Measurements from ENCODE around the gene PCGF6. TPM values are rescaled to one million over a fixed set of nuclear protein-coding genes. Genes with fewer than 3 reads are reported as not detected.
"Not testable (repeated sequence)": the region's sequence is repeated elsewhere in the genome, so short reads cannot be mapped to it uniquely, and the experiment has no call there.

The PCGF6 gene
- polyA plus RNA-seq, 3 donors, result 12.9 to 15.7 (median 13.9) TPM

DNA sequence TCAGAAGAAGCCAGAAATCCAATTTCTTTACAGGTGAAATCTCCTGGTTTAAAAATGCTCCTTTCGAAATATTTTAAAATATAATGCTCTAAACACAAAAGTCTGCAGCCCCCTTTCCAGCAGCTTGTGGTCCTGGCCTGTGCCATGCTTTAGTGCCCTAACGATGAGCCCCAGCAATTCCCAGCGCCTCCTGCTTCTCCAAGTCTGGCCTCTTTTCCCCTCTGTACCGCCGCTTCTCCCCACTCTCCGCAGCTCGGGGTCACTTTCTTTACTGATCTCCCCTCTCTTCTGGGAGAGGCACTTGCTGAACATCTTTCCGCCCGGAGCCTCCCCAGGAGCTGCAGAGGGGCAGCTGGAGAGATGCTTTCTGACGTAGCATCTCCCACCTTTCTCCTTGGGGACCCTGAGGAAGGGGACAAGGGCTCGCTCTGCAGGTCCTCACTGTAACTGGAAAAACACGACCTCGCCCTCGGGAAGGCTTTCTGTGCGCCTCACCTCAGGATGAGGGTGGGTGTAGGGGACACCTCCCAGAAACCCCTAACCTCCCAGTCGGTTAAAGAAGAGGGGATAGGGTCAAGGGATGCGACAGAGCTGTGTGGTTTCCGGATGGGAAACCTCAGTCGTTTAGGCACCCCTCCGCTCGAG lies 74.6 kb downstream of the PCGF6 start:
- no peak for DNase-seq (ENCODE audit: extremely low read depth in 1 of 11, low read depth in 9 of 11, low spot score in 4 of 11)

DNA sequence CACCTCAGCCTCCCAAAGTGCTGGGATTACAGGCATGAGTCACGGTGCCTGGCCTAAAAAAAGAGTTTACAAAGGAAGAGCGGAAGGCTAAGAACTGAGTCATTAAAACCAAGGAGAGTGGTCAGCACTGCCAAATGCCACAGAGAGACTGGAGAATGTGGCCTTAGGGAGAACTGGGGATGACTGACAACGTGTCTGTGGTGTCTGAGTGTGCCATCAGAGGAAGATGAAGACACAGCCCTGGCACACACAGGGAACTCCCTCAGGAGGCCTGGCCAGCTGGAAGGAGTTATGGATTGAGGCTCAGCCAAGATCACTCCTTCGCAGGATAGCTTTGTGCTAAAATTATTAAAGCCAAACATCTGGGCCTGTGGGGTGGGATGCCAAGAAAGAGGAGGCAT lies 77.9 kb downstream of the PCGF6 start:
- DNase-seq (ENCODE audit: extremely low read depth in 1 of 11, low read depth in 9 of 11, low spot score in 4 of 11), result no peak

DNA sequence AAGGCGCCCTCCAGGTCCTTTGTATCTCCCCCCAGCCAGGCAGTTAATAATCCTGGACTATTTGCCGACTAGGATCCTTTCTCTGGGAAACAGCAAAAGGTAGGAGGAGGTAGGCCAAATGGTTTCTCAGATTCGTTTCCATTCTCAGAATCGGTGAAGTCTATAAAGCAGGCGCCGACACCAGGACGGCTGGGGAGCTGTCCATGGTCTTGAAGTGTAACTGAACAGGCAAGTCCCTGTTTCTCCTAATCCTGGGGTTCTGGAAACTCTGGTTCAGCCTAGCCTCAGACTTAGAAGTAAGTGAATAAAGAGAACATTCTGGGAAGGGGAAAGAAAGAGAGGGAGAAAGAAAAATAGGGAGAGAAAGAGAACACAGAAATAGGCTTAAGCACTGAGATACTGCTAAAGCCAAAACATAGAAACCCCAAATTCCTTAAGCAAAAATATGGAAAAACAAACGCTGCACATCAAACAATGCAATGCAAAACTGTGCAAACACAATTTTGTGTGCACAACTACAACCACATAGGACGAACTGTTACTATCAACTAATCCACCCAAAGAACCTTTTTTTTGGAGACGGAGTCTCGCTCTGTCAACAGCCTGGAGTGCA lies 85.1 kb downstream of the PCGF6 start:
- peak in 10 of 11 donors; percentile 65 to 89 (median 78) for DNase-seq (ENCODE audit: extremely low read depth in 1 of 11, low read depth in 9 of 11, low spot score in 4 of 11)

DNA sequence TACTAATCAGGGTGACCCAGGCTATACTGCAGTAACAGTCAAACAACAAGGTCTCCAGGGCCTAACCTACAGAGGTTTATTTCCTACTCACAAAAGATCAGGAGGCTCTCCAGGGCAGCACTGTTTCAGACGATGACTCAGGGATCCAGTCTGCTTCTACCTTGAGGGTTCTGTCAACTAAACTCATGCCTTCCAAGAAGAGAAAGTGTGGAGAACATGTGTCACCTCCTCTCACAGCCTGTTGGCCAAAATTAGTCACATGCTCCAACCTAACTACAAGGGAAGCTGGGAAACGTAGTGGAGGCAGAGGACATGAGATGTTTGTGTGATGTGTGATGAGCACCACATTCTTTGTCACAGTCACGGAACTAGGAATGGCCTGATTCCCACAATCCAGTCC lies 88.7 kb downstream of the PCGF6 start:
- no peak for DNase-seq (ENCODE audit: extremely low read depth in 1 of 11, low read depth in 9 of 11, low spot score in 4 of 11)

DNA sequence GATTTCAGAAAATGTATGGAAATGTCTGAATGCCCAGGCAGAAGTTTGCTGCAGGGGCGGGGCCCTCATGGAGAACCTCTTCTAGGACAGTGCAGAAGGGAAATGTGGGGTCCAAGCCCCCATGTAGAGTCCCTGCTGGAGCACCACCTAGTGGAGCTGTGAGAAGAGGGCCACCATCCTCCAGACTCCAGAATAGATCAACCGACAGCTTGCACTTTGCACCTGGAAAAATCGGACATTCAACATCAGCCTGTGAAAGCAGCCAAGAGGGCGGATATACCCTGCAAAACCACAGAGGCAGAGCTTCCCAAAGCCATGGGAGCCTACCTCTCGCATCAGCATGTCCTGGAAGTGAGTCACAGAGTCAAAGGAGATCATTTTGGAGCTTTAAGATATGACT lies 91.0 kb downstream of the PCGF6 start:
- no peak for DNase-seq (ENCODE audit: extremely low read depth in 1 of 11, low read depth in 9 of 11, low spot score in 4 of 11)

DNA sequence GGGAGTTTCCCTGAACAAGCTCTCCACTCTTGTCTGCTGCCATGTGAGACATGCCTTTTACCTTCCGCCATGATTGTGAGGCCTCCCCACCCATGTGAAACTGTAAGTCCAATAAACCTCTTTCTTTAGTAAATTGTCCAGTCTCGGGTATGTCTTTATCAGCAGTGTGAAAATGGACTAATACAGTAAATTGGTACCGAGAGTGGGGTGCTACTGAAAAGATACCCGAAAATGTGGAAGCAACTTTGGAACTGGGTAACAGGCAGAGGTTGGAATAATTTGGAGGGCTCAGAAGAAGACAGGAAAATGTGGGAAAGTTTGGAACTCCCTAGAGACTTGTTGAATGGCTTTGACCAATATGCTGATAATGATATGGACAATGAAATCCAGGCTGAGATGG lies 92.0 kb downstream of the PCGF6 start:
- DNase-seq (ENCODE audit: extremely low read depth in 1 of 11, low read depth in 9 of 11, low spot score in 4 of 11), result not testable (repeated sequence)

DNA sequence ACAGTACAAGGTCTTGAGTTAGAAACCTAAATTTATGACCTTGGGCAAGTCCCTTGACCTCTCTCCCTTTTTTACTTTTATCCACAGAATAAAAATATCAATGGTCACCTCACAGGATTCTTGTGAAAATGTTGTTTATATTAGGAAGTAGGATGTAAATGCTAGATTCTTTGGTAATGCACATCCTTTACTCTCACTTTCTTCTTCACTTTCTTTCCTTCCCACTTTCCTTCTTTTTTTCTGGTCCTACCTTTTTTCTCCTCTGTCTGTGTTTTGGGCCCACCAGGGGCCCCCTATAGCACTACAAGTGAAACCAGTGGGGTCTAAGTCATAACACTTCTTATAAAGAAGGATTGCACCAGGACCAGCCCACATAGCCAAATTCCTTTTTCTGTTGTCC lies 93.1 kb downstream of the PCGF6 start:
- no peak for DNase-seq (ENCODE audit: extremely low read depth in 1 of 11, low read depth in 9 of 11, low spot score in 4 of 11)

DNA sequence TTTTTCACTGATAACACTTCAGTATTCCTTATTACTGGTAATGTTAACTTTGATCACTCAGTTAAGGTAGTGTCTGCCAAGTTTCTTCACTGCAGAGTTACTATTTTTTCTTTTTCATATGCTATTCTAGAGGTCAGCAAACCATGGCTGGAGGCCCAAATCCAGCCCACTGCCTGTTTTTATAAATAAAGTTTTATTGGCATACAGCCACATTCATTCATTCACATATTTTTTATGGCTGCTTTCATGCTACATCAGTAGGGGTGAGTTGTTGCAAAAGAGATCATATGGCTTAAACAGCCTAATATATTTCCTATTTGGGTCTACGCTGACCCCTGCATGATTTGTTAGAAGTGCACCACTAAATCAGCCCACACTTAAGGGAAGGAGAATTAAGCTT lies 94.3 kb downstream of the PCGF6 start:
- no peak for DNase-seq (ENCODE audit: extremely low read depth in 1 of 11, low read depth in 9 of 11, low spot score in 4 of 11)

DNA sequence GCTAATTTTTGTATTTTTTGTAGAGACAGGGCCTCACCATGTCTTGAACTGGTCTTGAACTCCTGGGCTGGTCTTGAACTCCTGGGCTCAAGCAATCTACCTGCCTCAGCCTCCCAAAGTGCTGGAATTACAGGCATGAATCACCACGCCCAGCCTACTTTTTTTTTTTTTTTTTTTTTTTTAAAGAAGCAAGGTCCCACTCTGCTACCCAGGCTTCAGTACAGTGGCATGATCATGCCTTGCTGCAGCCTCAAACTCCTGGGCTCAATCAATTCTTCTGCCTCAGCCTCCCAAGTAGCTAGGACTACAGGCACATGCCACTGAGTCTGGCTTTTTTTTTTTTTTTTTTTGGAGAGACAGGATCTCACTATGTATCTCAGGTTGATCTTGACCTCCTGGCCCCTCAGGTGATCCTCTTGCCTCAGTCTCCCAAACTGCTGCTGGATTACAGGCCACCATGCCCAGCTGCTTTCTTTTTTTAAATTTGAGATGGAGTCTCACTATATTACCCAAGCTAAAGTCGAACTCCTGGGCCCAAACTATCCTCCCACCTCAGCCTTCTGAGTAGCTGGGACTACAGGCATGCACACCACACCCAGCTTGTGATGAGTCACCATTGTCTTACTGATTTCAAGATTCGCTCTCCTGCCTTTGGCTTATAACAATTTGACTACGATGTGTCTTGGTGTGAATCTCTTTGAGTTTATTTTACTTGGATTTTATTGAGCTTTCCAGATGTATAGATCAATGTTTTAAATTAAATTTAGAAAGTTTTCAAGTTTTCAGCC lies 96.2 kb downstream of the PCGF6 start:
- no peak for DNase-seq (ENCODE audit: extremely low read depth in 1 of 11, low read depth in 9 of 11, low spot score in 4 of 11)

DNA sequence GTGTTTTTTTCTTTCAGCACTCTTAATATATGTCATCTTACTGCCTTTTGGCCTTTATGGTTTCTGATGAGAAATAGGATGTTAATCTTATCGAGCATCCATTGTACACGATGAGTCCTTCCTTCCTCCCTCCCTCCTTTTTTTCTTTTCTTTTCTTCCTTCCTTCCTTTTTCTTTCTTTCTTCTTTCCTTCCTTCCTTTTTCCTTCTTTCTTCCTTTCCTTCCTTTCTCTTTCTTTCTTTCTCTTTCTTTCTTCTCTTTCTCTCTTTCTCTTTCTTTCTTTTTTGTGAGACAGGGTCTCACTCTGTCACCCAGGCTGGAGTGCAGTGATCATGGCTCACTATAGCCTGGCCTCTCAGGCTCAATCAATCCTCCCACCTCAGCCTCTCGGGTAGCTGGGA lies 96.8 kb downstream of the PCGF6 start:
- DNase-seq (ENCODE audit: extremely low read depth in 1 of 11, low read depth in 9 of 11, low spot score in 4 of 11), result no peak

Other genes starting within 250 kb of the PCGF6 start
- 100 to 1,000 TPM in 2 of 3 donors, 10 to 100 TPM in 1; 99.2 to 123 (median 105) TPM for gene NT5C2, start 157.9 kb downstream of the PCGF6 start, polyA plus RNA-seq (ENCODE audit: insufficient read length in 3 of 3)
- gene RPEL1, start 105.3 kb downstream of the PCGF6 start, polyA plus RNA-seq (ENCODE audit: insufficient read length in 3 of 3), result under 1 TPM; 0.14 to 0.19 (median 0.17) TPM
- gene INA, start 74.0 kb downstream of the PCGF6 start, polyA plus RNA-seq (ENCODE audit: insufficient read length in 3 of 3), result 1 to 10 TPM in 1 of 3 donors, under 1 TPM in 2; 0.54 to 1.1 (median 0.64) TPM
- 1 to 10 TPM; 7.4 to 8.9 (median 8.2) TPM for gene TAF5, start 16.8 kb upstream of the PCGF6 start, polyA plus RNA-seq (ENCODE audit: insufficient read length in 3 of 3)
- gene ATP5MK, start 45.3 kb upstream of the PCGF6 start, polyA plus RNA-seq (ENCODE audit: insufficient read length in 3 of 3), result 100 to 1,000 TPM; 192 to 270 (median 233) TPM
- 10 to 100 TPM; 35.7 to 38.6 (median 36.7) TPM for gene PDCD11, start 45.5 kb upstream of the PCGF6 start, polyA plus RNA-seq (ENCODE audit: insufficient read length in 3 of 3)
- 10 to 100 TPM; 13.2 to 14.4 (median 14.4) TPM for gene CALHM2, start 101.2 kb upstream of the PCGF6 start, polyA plus RNA-seq (ENCODE audit: insufficient read length in 3 of 3)
- under 1 TPM; 0.06 to 0.08 (median 0.08) TPM for gene CALHM1, start 107.8 kb upstream of the PCGF6 start, polyA plus RNA-seq (ENCODE audit: insufficient read length in 3 of 3)
- gene CALHM3, start 128.1 kb upstream of the PCGF6 start, polyA plus RNA-seq (ENCODE audit: insufficient read length in 3 of 3), result not detected
- 1 to 10 TPM in 2 of 3 donors, under 1 TPM in 1; 0.90 to 2.4 (median 1.8) TPM for gene NEURL1, start 142.6 kb upstream of the PCGF6 start, polyA plus RNA-seq (ENCODE audit: insufficient read length in 3 of 3)

Data from renal cortex interstitium (tissue), 11 donors.